ENCODE measurements around the gene HECTD2. TPM values are rescaled to one million over a fixed set of nuclear protein-coding genes. Genes with fewer than 3 reads are reported as not detected.
"Not testable (repeated sequence)": the region's sequence is repeated elsewhere in the genome, so short reads cannot be mapped to it uniquely, and the experiment has no call there.

HECTD2 gene
- total RNA-seq, 1 experiment from 2014 or later: 5.2 TPM

- no peak overlapping the region for H3K27ac ChIP-seq
- POLR2A ChIA-PET (ENCODE audit: unreplicated experiment): no interaction called here
- no peak for DNase-seq
- no peaks in the 10 kb centered on the region for H4K20me1 ChIP-seq (ENCODE audit: insufficient read depth)
- H3K9me2 ChIP-seq (ENCODE audit: insufficient read depth): peaks cover 5% of the 10 kb centered on the region; the same call in 1 of the 2 replicates
- no peaks in the 10 kb centered on the region for H3K4me1 ChIP-seq (replicated peaks; ENCODE audit: insufficient read depth)
- no peak overlapping the region for H2AFZ ChIP-seq
- no peaks in the 10 kb centered on the region for H3K27me3 ChIP-seq (ENCODE audit: insufficient read depth, low read depth)
- CTCF ChIA-PET: no interaction called here
- H3K4me2 ChIP-seq: no peak overlapping the region
- H3F3A ChIP-seq (ENCODE audit: insufficient read depth, low read depth): no peaks in the 10 kb centered on the region
- H3K9me3 ChIP-seq (ENCODE audit: insufficient read depth, low read depth): no peaks in the 10 kb centered on the region
- H3K79me2 ChIP-seq (ENCODE audit: low read depth): no peaks in the 10 kb centered on the region
- BruUV-seq (replicated peaks): no TSS peak
- no peaks in the 10 kb centered on the region for H3K36me3 ChIP-seq (ENCODE audit: low read depth)
- TF ChIP-seq EZH2 (IDR thresholded peaks at IDR 0.05; ENCODE audit: low read depth) (no peak), CTCF (conservative IDR thresholded peaks at IDR 0.05) (no peak)
- intact Hi-C loops (cut with micrococcal nuclease; ENCODE audit: unreplicated experiment): no loop called here
- no peak overlapping the region for H3K4me3 ChIP-seq
Observed at GRCh38 chr10:91433620-91434019, 23.5 kb downstream of the HECTD2 start.

- no peaks in the 10 kb centered on the region for H4K20me1 ChIP-seq (ENCODE audit: insufficient read depth)
- no peaks in the 10 kb centered on the region for H3K9me3 ChIP-seq (ENCODE audit: insufficient read depth, low read depth)
- no peak overlapping the region for H3K27ac ChIP-seq
- no peak for DNase-seq
- H3K9me2 ChIP-seq (ENCODE audit: insufficient read depth): peaks cover 5% of the 10 kb centered on the region; the same call in 1 of the 2 replicates
- H3K27me3 ChIP-seq (ENCODE audit: insufficient read depth, low read depth): no peaks in the 10 kb centered on the region
- no TSS peak for BruUV-seq (replicated peaks)
- no peaks in the 10 kb centered on the region for H3K4me1 ChIP-seq (replicated peaks; ENCODE audit: insufficient read depth)
- CTCF ChIA-PET: no interaction called here
- intact Hi-C loops (cut with micrococcal nuclease; ENCODE audit: unreplicated experiment): no loop called here
- H3K4me2 ChIP-seq: no peak overlapping the region
- H3K4me3 ChIP-seq: no peak overlapping the region
- H3K36me3 ChIP-seq (ENCODE audit: low read depth): no peaks in the 10 kb centered on the region
- TF ChIP-seq EZH2 (IDR thresholded peaks at IDR 0.05; ENCODE audit: low read depth): no peak
- no peak for TF ChIP-seq CTCF (conservative IDR thresholded peaks at IDR 0.05)
- no peaks in the 10 kb centered on the region for H3K79me2 ChIP-seq (ENCODE audit: low read depth)
- no peaks in the 10 kb centered on the region for H3F3A ChIP-seq (ENCODE audit: insufficient read depth, low read depth)
- no peak overlapping the region for H2AFZ ChIP-seq
- POLR2A ChIA-PET (ENCODE audit: unreplicated experiment): no interaction called here
Observed at GRCh38 chr10:91434041-91434440, 23.9 kb downstream of the HECTD2 start.

GRCh38 chr10:91435241-91435640 is 25.1 kb downstream of the HECTD2 start:
- no peaks in the 10 kb centered on the region for H3K36me3 ChIP-seq (ENCODE audit: low read depth)
- no peak overlapping the region for H3K4me3 ChIP-seq
- no peaks in the 10 kb centered on the region for H4K20me1 ChIP-seq (ENCODE audit: insufficient read depth)
- TF ChIP-seq EZH2 (IDR thresholded peaks at IDR 0.05; ENCODE audit: low read depth): no peak
- no peak for TF ChIP-seq CTCF (conservative IDR thresholded peaks at IDR 0.05)
- DNase-seq: no peak
- peaks cover 5% of the 10 kb centered on the region; the same call in 1 of the 2 replicates for H3K9me2 ChIP-seq (ENCODE audit: insufficient read depth)
- H3K4me2 ChIP-seq: no peak overlapping the region
- BruUV-seq (replicated peaks): no TSS peak
- H3K9me3 ChIP-seq (ENCODE audit: insufficient read depth, low read depth): no peaks in the 10 kb centered on the region
- H3K27me3 ChIP-seq (ENCODE audit: insufficient read depth, low read depth): no peaks in the 10 kb centered on the region
- no peak overlapping the region for H2AFZ ChIP-seq
- CTCF ChIA-PET: no interaction called here
- H3F3A ChIP-seq (ENCODE audit: insufficient read depth, low read depth): no peaks in the 10 kb centered on the region
- no peak overlapping the region for H3K27ac ChIP-seq
- intact Hi-C loops (cut with micrococcal nuclease; ENCODE audit: unreplicated experiment): no loop called here
- H3K79me2 ChIP-seq (ENCODE audit: low read depth): no peaks in the 10 kb centered on the region
- POLR2A ChIA-PET (ENCODE audit: unreplicated experiment): no interaction called here
- no peaks in the 10 kb centered on the region for H3K4me1 ChIP-seq (replicated peaks; ENCODE audit: insufficient read depth)

GRCh38 chr10:91438228-91438627 is 28.1 kb downstream of the HECTD2 start:
- CTCF ChIA-PET; H3K4me2 ChIP-seq; H3K4me1 ChIP-seq (replicated peaks; ENCODE audit: insufficient read depth); H4K20me1 ChIP-seq (ENCODE audit: insufficient read depth); H3F3A ChIP-seq (ENCODE audit: insufficient read depth, low read depth); BruUV-seq (replicated peaks); H3K27me3 ChIP-seq (ENCODE audit: insufficient read depth, low read depth); POLR2A ChIA-PET (ENCODE audit: unreplicated experiment); H2AFZ ChIP-seq; H3K9me2 ChIP-seq (ENCODE audit: insufficient read depth); DNase-seq; H3K9me3 ChIP-seq (ENCODE audit: insufficient read depth, low read depth); H3K27ac ChIP-seq; H3K79me2 ChIP-seq (ENCODE audit: low read depth); H3K4me3 ChIP-seq; H3K36me3 ChIP-seq (ENCODE audit: low read depth); intact Hi-C loops (cut with micrococcal nuclease; ENCODE audit: unreplicated experiment): not testable (repeated sequence)
